Fibroblast of pulmonary artery (primary cell): ENCODE data around the gene CHIT1.
"Not testable (repeated sequence)": the region's sequence is repeated elsewhere in the genome, so short reads cannot be mapped to it uniquely, and the experiment has no call there.

Source experiments
- DNase-seq: peaks from one replicate; pipeline ENCODE4 v3.0.0-alpha.2; 2010; ENCODE audit warnings: low read depth
- H3K4me3 ChIP-seq: replicated peaks from 2 replicates; pipeline ENCODE4 v1.5.1; 2011; ENCODE audit warnings: low read depth, mild to moderate bottlenecking, control low read depth, low read length, moderate library complexity
- CTCF ChIP-seq: IDR thresholded peaks from 2 replicates; pipeline ENCODE4 v1.5.1; 2011; ENCODE audit warnings: mild to moderate bottlenecking, control low read depth, low read length, inconsistent platforms; ENCODE audit errors: missing control alignments

CHIT1 gene

GRCh38 chr1:203244776-203245175 lies 15.3 kb upstream of the CHIT1 start:
- no peak for TF ChIP-seq CTCF
- DNase-seq, result no peak
- no peak overlapping the region for H3K4me3 ChIP-seq

- DNase-seq, H3K4me3 ChIP-seq: not testable (repeated sequence)
Measured at GRCh38 chr1:203241708-203242107, 12.2 kb upstream of the CHIT1 start.

DNA sequence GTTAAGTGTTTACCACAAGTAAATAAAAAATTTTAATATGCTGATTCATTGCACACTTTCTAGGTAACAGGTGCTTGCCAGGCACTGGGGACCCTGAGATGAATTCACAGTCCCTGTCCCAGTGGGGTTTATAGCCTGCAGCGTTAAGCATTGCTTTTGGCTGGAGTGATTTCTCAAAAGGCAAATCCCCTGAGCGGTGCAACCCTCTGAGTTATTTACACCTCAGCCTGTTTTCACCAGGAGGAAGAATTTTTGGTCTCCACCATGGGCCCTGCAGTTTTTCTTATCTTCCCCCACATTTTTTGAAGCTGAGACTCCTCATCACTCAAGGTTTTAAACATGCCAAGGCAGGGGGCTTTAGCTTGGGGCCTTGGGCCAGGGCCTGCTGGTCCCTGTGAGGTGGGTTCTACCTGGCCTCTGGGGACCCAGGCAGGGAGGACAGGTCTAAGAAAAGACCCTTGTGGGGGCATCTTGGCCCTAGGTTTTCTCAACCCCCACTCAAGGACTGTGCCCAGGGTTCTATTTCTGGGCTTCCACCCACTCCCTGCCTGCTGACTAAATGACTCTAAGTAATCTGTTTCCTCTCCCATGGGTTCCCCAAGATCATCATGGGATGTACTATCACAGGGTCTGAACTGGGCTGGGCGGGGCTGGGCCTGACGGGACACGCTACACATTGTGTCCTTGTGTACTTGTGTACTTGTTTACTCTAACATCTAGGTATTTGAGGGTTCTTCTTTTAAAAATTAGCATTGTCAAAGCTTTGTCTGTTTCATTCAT lies 10.2 kb upstream of the CHIT1 start:
- TF ChIP-seq CTCF, result no peak
- no peak for DNase-seq
- no peak overlapping the region for H3K4me3 ChIP-seq

DNA sequence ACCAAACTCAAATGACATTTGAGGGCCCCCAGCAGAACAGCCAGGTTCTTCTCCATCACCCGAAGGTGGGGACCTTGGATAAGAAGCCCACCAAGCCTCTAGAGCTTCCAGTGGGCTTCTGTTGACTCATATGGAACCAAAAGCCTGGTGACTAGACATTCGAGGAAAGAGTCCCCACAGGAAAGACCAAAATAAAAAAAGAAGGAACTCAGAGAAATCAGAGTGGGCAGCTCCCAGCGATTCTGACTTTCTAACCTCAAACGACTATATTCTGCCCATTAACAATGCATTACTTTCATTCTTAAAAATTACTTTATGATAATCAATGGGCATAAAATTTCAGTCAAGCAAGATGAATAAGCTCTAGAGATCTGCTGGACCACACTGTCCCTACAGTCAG lies 9.6 kb upstream of the CHIT1 start:
- no peak overlapping the region for H3K4me3 ChIP-seq
- no peak for DNase-seq
- no peak for TF ChIP-seq CTCF

- H3K4me3 ChIP-seq, result no peak overlapping the region
- TF ChIP-seq CTCF, result no peak
- DNase-seq, result no peak
Measured at GRCh38 chr1:203238535-203238934, 9.1 kb upstream of the CHIT1 start.

GRCh38 chr1:203234901-203235300 lies 5.4 kb upstream of the CHIT1 start:
- not testable (repeated sequence) for H3K4me3 ChIP-seq, DNase-seq

GRCh38 chr1:203228670-203229069 lies 803 bp downstream of the CHIT1 start:
- no peak for DNase-seq
- no peak for TF ChIP-seq CTCF

GRCh38 chr1:203227371-203228083 lies 1.9 kb downstream of the CHIT1 start:
- no peak for DNase-seq

More at GRCh38 chr1:203228670-203229069, 803 bp downstream of the CHIT1 start:
- H3K4me3 ChIP-seq, result no peak overlapping the region

More at GRCh38 chr1:203227371-203228083, 1.9 kb downstream of the CHIT1 start:
- TF ChIP-seq CTCF, result no peak
- H3K4me3 ChIP-seq, result no peak overlapping the region
